Fibroblast of lung (primary cell): Measurements from ENCODE around the gene SPAST. TPM values are rescaled to one million over a fixed set of nuclear protein-coding genes. Genes with fewer than 3 reads are reported as not detected.
"Not testable (repeated sequence)": the region's sequence is repeated elsewhere in the genome, so short reads cannot be mapped to it uniquely, and the experiment has no call there.

Experiments
- DNase-seq, 2 donors: peaks; one replicate each; pipeline versions ENCODE4 v3.0.0 to v3.0.0-alpha.2; 2010; ENCODE audit warnings: low read depth in 2 of 2
- H2AFZ ChIP-seq: 2 replicates; pipeline ENCODE4 v1.5.1; 2012; ENCODE audit warnings: low read length, control low read depth, inconsistent platforms
- H3K27ac ChIP-seq: 2 replicates; pipeline ENCODE4 v1.5.1; 2011; ENCODE audit warnings: low read length, control low read depth; ENCODE audit not compliant: insufficient read depth
- H3K27me3 ChIP-seq: 2 replicates; pipeline ENCODE4 v1.5.1; 2011; ENCODE audit warnings: mild to moderate bottlenecking, low read length; ENCODE audit not compliant: control insufficient read depth, insufficient read depth
- H3K36me3 ChIP-seq: 2 replicates; pipeline ENCODE4 v1.5.1; 2011; ENCODE audit warnings: low read length; ENCODE audit not compliant: control insufficient read depth, insufficient read depth
- H3K4me1 ChIP-seq: 2 replicates; pipeline ENCODE4 v1.5.1; 2011; ENCODE audit warnings: low read length; ENCODE audit not compliant: control insufficient read depth, insufficient read depth; ENCODE audit errors: extremely low read depth
- H3K4me2 ChIP-seq: 2 replicates; pipeline ENCODE4 v1.5.1; 2011; ENCODE audit warnings: low read length, control low read depth; ENCODE audit not compliant: insufficient read depth; ENCODE audit errors: extremely low read depth
- H3K4me3 ChIP-seq, 4 experiments: fragments of 200-600 bp in 1 of 4; sonication (generic) in 1 of 4; replicated peaks in 1 of 4; 2 replicates each; pipeline ENCODE4 v1.5.1; 2011 to 2016; ENCODE audit warnings: low read length in 4 of 4, low read depth in 3 of 4, mild to moderate bottlenecking in 3 of 4, control low read depth in 2 of 4, inconsistent platforms in 1 of 4, mixed read lengths in 1 of 4; ENCODE audit not compliant: insufficient read depth in 1 of 4; ENCODE audit errors: control extremely low read depth in 1 of 4
- H3K79me2 ChIP-seq: 2 replicates; pipeline ENCODE4 v1.5.1; 2012; ENCODE audit warnings: mild to moderate bottlenecking, low read length, inconsistent platforms; ENCODE audit not compliant: control insufficient read depth, insufficient read depth
- H3K9ac ChIP-seq: 2 replicates; pipeline ENCODE4 v1.5.1; 2011; ENCODE audit warnings: mild to moderate bottlenecking, low read length, control low read depth; ENCODE audit not compliant: insufficient read depth
- H3K9me3 ChIP-seq: 2 replicates; pipeline ENCODE4 v1.5.1; 2012; ENCODE audit warnings: low read depth, low read length; ENCODE audit not compliant: control insufficient read depth, insufficient read depth
- H4K20me1 ChIP-seq: 2 replicates; pipeline ENCODE4 v1.5.1; 2011; ENCODE audit warnings: low read length; ENCODE audit not compliant: control insufficient read depth, insufficient read depth; ENCODE audit errors: extremely low read depth
- CTCF ChIP-seq, 2 donors: IDR thresholded peaks in 1 of 2; conservative IDR thresholded peaks in 1 of 2; 1 replicate in 1 of 2; 2 replicates in 1 of 2; pipeline ENCODE4 v1.5.1; 2011 to 2012; ENCODE audit warnings: low read length in 2 of 2, control low read depth in 1 of 2, inconsistent platforms in 1 of 2, low read depth in 1 of 2, mild to moderate bottlenecking in 1 of 2
- EZH2 ChIP-seq: IDR thresholded peaks from 2 replicates; pipeline ENCODE4 v1.5.1; 2012; ENCODE audit warnings: low read length, control low read depth, mild to moderate bottlenecking; ENCODE audit errors: missing control alignments
- polyA plus RNA-seq, 2 donors: library from polyadenylated mRNA; depleted of rRNA in 1 of 2; stranded (reverse) in 1 of 2; unstranded in 1 of 2; fragments of >200 nt; gene quantifications; 2 replicates each; pipeline ENCODE4 v1.2.1, GENCODE V29; 2011 to 2012; ENCODE audit warnings: missing spikeins in 1 of 2
- total RNA-seq: library from RNA; depleted of rRNA; stranded (reverse); fragments of >200 nt; gene quantifications from 2 replicates; pipeline ENCODE4 v1.2.1, GENCODE V29; 2014

SPAST gene
- total and polyA plus RNA-seq, 2 donors (not counting 1 experiment from before 2014, with no cell fraction given): 12.7 to 22.6 TPM

- Histone ChIP-seq H3K36me3 (no peaks in the 10 kb centered on the region), H3K4me2 (no peak overlapping the region), H3K79me2 (peaks cover 1% of the 10 kb centered on the region), H3K27ac (no peak overlapping the region), H4K20me1 (no peaks in the 10 kb centered on the region), H2AFZ (no peak overlapping the region), H3K27me3 (no peaks in the 10 kb centered on the region), H3K4me1 (no peaks in the 10 kb centered on the region), H3K4me3 (no peak overlapping the region), H3K9ac (no peak overlapping the region), H3K9me3 (no peaks in the 10 kb centered on the region)
- TF ChIP-seq CTCF (conservative IDR thresholded peaks at IDR 0.05 in 1 of 2, IDR thresholded peaks at IDR 0.05 in 1 of 2; ENCODE audit: low read depth in 1 of 2, low read length in 2 of 2): no peak
- TF ChIP-seq EZH2: no peak
- DNase-seq: no peak
These were observed 96.3 kb downstream of the SPAST start for GRCh38 chr2:32159678-32160077.

- no peak overlapping the region for H3K27ac ChIP-seq
- H3K9me3 ChIP-seq: no peaks in the 10 kb centered on the region
- H3K4me2 ChIP-seq: no peak overlapping the region
- no peaks in the 10 kb centered on the region for H3K4me1 ChIP-seq
- TF ChIP-seq CTCF (conservative IDR thresholded peaks at IDR 0.05 in 1 of 2, IDR thresholded peaks at IDR 0.05 in 1 of 2; ENCODE audit: low read depth in 1 of 2, low read length in 2 of 2): no peak
- TF ChIP-seq EZH2: no peak
- H3K9ac ChIP-seq: no peak overlapping the region
- no peaks in the 10 kb centered on the region for H4K20me1 ChIP-seq
- DNase-seq: no peak
- peaks cover 5% of the 10 kb centered on the region for H3K79me2 ChIP-seq
- H3K36me3 ChIP-seq: no peaks in the 10 kb centered on the region
- no peaks in the 10 kb centered on the region for H3K27me3 ChIP-seq
- no peak overlapping the region for H3K4me3 ChIP-seq
- H2AFZ ChIP-seq: no peak overlapping the region
These were observed 97.9 kb downstream of the SPAST start for GRCh38 chr2:32161296-32161695.

- not testable (repeated sequence) for H3K27me3 ChIP-seq, H3K27ac ChIP-seq, H2AFZ ChIP-seq, DNase-seq, H3K4me1 ChIP-seq, H3K9me3 ChIP-seq, H4K20me1 ChIP-seq, H3K9ac ChIP-seq, H3K36me3 ChIP-seq
- Histone ChIP-seq H3K4me2 (peak overlapping the region; percentile 60), H3K4me3 (peak overlapping the region in 1 of 4 experiments; percentile 93), H3K79me2 (peaks cover 20% of the 10 kb centered on the region)
These were observed 100.9 kb downstream of the SPAST start for GRCh38 chr2:32164254-32164653.

- Histone ChIP-seq H3K4me3 (peak overlapping the region; percentile 83 to 93 (median 88)), H3K4me2 (peak overlapping the region; percentile 60), H3K79me2 (peaks cover 20% of the 10 kb centered on the region), H3K27ac (peak overlapping the region; percentile 92)
- not testable (repeated sequence) for H3K4me1 ChIP-seq, H3K36me3 ChIP-seq, H3K9me3 ChIP-seq, H2AFZ ChIP-seq, H3K27me3 ChIP-seq, H3K9ac ChIP-seq, H4K20me1 ChIP-seq
- DNase-seq: peak in 1 of 2 donors; percentile 6
These were observed 101.6 kb downstream of the SPAST start for GRCh38 chr2:32165027-32165347.
